ENCODE data around the gene KCNIP4.

DNA sequence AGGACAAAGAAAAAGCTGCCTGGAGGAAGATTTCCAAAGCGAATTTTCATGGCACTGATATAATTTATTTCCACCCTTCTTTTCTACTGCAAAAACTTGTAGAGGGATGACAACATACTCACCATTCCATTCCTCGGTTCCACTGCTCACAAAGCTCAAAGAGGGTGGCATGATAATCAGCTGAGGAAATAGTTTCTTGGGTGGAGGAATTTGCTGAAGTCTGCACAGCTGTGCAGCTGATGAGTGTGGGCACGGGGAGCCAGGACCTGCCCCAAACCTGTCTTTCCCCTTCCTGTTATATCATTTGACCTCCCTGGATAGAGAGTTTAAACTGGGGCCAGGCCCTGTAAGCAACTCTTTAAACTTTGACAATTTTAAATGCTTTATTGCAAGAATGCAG, 1087.7 kb downstream of the KCNIP4 start:
- TF ChIP-seq, protein P1, sequence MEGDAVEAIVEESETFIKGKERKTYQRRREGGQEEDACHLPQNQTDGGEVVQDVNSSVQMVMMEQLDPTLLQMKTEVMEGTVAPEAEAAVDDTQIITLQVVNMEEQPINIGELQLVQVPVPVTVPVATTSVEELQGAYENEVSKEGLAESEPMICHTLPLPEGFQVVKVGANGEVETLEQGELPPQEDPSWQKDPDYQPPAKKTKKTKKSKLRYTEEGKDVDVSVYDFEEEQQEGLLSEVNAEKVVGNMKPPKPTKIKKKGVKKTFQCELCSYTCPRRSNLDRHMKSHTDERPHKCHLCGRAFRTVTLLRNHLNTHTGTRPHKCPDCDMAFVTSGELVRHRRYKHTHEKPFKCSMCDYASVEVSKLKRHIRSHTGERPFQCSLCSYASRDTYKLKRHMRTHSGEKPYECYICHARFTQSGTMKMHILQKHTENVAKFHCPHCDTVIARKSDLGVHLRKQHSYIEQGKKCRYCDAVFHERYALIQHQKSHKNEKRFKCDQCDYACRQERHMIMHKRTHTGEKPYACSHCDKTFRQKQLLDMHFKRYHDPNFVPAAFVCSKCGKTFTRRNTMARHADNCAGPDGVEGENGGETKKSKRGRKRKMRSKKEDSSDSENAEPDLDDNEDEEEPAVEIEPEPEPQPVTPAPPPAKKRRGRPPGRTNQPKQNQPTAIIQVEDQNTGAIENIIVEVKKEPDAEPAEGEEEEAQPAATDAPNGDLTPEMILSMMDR (IDR thresholded peaks at IDR 0.05; ENCODE audit: poor library complexity), result no peak
- no peak for TF ChIP-seq EZH2 (IDR thresholded peaks at IDR 0.05; ENCODE audit: borderline replicate concordance)
- no peak for TF ChIP-seq EZH2phosphoT487 (IDR thresholded peaks at IDR 0.05; ENCODE audit: low read depth, severe bottlenecking, unreplicated experiment)

Data from hepatocyte (in vitro differentiated cells).